T47D (cell line): Measurements from ENCODE around the gene SHLD1.
"Not testable (repeated sequence)": the region's sequence is repeated elsewhere in the genome, so short reads cannot be mapped to it uniquely, and the experiment has no call there.

Experiments
- DNase-seq, 2 experiments: peaks; one replicate each; pipeline versions ENCODE4 v3.0.0 to v3.0.0-alpha.2; 2011 to 2012; ENCODE audit warnings: low read depth in 1 of 2, low spot score in 1 of 2
- JUND ChIP-seq: IDR thresholded peaks from 2 replicates; pipeline ENCODE4 v1.6.1; 2012; ENCODE audit warnings: low read depth
- in situ Hi-C: cut with HindIII; loops from 2 replicates; pipeline ENCODE4 v1.10.0; 2016; ENCODE audit warnings: low sequenced_read_pairs, low pct_unique_long_range_greater_than_20kb

SHLD1 gene

DNA sequence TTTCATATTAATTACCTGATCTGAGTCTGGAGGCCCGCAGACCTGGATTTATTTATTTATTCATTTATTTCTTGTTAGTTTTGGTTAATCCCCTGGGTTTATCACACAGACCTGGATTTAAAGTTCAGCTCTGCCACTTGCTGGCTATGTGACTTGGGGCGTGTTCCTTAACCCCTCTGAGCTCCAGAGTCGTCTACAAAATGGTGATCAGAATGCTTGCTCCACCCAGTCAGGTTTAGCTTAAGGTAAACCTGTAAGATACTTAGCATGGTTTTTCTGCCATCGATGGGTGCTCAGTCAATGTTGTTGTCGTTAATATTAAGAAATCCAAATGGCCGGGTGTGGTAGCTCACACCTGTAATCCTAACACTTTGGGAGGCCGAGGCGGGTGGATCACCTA lies 23.4 kb downstream of the SHLD1 start:
- no peak for DNase-seq
- no peak for TF ChIP-seq JUND
- in situ Hi-C loops = no loop called here

DNA sequence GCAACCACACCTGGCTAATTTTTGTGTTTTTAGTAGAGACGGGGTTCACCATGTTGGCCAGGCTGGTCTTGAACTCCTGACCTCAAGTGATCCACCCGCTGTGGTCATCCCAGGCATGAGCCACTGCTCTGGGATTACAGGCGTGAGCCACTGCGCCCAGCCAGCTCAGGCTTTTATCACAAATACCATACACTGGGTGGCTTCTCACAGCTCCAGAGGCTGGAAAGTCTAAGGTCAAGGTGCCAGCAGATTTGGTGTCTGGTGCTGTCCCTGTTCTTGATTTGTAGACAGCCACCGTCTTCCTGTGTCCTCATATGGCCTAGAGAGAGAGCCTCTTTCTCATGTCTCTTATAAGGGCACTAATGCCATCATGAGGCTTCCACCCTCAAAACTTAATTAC lies 25.9 kb downstream of the SHLD1 start:
- no peak for TF ChIP-seq JUND
- no peak for DNase-seq
- in situ Hi-C loops = no loop called here

GRCh38 chr20:5779071-5779900 lies 29.1 kb downstream of the SHLD1 start:
- no peak for DNase-seq
- in situ Hi-C loops = no loop called here
- TF ChIP-seq JUND = no peak

DNA sequence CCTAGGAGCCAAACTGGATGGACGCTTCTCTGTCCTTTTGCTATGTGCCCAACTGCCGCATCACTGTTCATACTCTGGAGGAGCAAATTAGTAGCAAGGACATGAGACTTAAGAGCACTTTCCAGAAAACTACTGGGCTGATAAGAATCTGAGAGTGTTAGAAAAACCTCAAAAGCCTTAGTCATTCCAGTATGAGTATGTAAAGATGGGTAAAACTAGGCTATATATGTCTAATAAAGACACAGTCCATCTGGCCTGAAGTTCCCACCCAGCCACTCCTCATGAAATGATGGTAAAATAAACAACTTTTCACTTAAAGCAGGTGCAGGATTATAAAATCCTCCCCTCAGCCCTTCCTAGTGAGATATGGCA lies 30.6 kb downstream of the SHLD1 start:
- in situ Hi-C loops = no loop called here
- TF ChIP-seq JUND = no peak
- DNase-seq = no peak

- DNase-seq, in situ Hi-C loops: not testable (repeated sequence)
Observed at GRCh38 chr20:5781367-5781766, 31.2 kb downstream of the SHLD1 start.

DNA sequence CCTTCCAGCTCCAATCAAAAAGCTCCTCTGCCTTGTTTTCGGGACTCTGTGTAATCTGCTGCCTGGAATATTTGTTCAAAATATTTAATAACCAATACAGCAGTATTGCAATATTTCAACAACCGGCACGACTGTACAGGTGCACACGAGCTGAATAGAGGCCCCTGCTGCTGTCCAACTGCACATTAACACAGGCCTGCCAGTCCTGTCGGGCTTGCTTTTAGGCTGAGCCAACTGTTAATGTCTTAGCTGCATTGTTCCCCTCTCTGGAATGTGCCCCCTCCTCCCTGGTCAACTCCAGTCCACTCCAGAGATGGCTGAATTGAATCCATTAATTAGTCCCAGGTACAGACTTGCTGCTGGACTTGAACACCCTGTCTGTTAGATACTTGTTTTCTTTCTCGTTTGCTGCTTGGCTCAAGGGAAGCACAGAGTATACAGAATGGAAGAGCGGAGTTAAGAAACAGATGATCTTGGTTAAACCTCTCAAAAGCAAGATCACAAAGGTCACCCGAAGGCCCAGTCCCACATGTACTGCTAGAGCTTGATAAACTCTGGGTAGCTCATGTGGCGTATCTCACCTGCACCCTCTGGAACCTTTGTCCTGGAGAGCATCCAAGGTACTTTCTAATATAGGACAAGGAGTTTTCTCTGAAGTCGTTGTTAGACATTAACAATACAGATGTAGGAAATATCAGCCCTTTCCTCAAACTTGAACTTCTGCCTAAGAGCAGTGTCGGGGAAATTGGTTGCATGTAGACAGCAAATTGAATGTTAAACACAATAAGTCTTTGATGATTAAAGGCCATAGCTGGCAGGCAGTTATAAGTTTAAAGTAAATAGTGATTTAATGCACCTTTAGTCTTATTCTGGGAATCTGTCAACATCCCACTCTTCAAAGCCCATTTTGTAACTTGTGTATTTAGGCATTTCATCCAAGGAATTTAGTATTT lies 31.9 kb downstream of the SHLD1 start:
- in situ Hi-C loops = no loop called here
- DNase-seq = peak; percentile 25 to 76
- TF ChIP-seq JUND = no peak

DNA sequence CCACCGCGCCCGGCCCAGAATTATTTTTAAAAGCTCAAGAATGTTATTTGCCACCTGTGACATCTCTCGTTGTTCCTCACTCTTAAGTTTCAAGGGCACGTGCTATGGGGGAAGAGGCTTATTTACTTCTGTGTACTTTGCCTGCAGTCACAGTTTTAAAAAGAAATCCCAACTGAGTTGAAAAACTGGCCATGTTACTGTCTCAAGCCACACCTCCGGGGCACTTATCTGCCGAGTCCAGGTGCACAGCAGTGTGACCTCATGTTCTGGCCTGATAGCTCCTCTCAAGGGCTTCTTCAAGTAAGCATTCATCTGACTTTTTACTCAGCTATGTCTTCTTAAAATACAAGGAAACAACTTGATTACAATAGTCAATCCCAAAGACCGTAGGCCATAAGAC lies 34.5 kb downstream of the SHLD1 start:
- TF ChIP-seq JUND = no peak
- no peak for DNase-seq
- in situ Hi-C loops = no loop called here

- DNase-seq = no peak
- in situ Hi-C loops = no loop called here
- no peak for TF ChIP-seq JUND
Observed at GRCh38 chr20:5785146-5785545, 34.9 kb downstream of the SHLD1 start.

- TF ChIP-seq JUND = no peak
- no peak for DNase-seq
- in situ Hi-C loops = no loop called here
Observed at GRCh38 chr20:5786930-5787795, 37.0 kb downstream of the SHLD1 start.

DNA sequence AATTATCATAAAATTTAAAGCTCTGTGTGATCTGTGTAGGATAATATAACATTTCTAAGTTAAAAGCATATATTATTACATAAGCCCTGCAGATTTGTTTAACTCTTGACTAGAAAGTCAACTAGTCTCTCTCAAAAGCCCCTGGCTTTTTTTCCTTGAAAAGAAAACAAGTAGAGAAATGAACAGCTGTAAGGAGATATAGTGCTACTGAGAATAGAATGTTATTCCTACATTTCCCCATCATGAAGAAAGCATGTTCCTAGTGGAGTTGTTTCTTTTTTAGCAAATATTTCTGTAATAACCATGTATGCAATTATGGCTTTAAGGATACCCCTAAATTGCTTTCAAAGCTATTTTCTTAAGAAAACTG lies 37.6 kb downstream of the SHLD1 start:
- no peak for DNase-seq
- TF ChIP-seq JUND = no peak
- in situ Hi-C loops = no loop called here

GRCh38 chr20:5788385-5788895 lies 38.2 kb downstream of the SHLD1 start:
- in situ Hi-C loops = no loop called here
- no peak for TF ChIP-seq JUND
- peak; percentile 71 to 88 for DNase-seq

DNA sequence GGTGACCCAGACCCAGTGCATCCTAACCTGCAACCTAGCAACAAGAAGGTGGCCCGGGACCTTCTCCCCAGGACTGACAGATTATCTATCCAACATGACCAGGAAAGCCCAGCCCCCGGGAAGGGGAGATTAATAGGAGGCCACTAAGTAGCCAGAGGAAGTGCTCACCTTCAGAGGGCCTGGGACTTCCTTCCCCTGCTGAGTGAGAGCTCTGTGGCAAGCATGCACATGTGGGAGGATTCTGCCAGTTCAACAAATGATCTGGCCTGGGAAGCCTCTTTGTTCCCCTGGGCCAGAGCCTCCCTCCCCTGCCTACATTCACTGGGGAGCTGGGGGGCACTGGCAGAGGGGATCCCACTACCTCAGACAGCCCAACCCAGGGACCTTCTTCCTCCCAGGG lies 39.6 kb downstream of the SHLD1 start:
- TF ChIP-seq JUND = no peak
- DNase-seq = no peak
- in situ Hi-C loops = no loop called here
